H1 (cell line): Measurements from ENCODE around the gene GSG1L2. TPM values are rescaled to one million over a fixed set of nuclear protein-coding genes. Genes with fewer than 3 reads are reported as not detected.
A peak's percentile ranks its signal among the peaks of the same experiment; 100 is the strongest.

ENCODE experiments used
- CTCF ChIA-PET: fragments of 300-600 bp; sonication (Branson Sonifier 250); formaldehyde crosslinking; loops from one replicate; lab custom pipeline; 2021; ENCODE audit not compliant: partially characterized antibody; lab: Charles Lee
- POLR2A ChIA-PET: fragments of 300-600 bp; sonication (Branson Sonifier 250); formaldehyde crosslinking; loops from one replicate; lab custom pipeline; 2021; ENCODE audit warnings: inconsistent platforms; ENCODE audit not compliant: partially characterized antibody; lab: Charles Lee
- DNase-seq, 2 experiments: peaks; one replicate each; pipeline versions ENCODE4 v3.0.0 to v3.0.0-alpha.2; 2010 to 2022; ENCODE audit warnings: low spot score in 2 of 2, low read depth in 1 of 2, mixed read lengths in 1 of 2
- FAIRE-seq: peaks from 2 replicates; lab custom pipeline; 2011; peaks lifted over from hg19 to GRCh38; lab: Jason Lieb, UNC
- H2AFZ ChIP-seq: 2 replicates; pipeline ENCODE4 v1.8.1; 2012; ENCODE audit warnings: low read length, inconsistent platforms
- H2AK5ac ChIP-seq: 2 replicates; pipeline ENCODE4 v1.6.1; 2013; ENCODE audit warnings: low read depth, low read length
- H2BK120ac ChIP-seq: replicated peaks from 2 replicates; pipeline ENCODE3; 2013; ENCODE audit warnings: low read depth, low read length, inconsistent platforms
- H2BK12ac ChIP-seq: 2 replicates; pipeline ENCODE4 v1.6.1; 2013; ENCODE audit warnings: low read depth, low read length
- H2BK15ac ChIP-seq: 2 replicates; pipeline ENCODE4 v1.6.1; 2013; ENCODE audit warnings: low read length
- H2BK20ac ChIP-seq: 2 replicates; pipeline ENCODE4 v1.6.1; 2013; ENCODE audit warnings: low read length
- H2BK5ac ChIP-seq: 2 replicates; pipeline ENCODE4 v1.6.1; 2013; ENCODE audit warnings: low read depth, low read length
- H3K14ac ChIP-seq: 2 replicates; pipeline ENCODE4 v1.6.1; 2013; ENCODE audit warnings: inconsistent platforms; ENCODE audit not compliant: insufficient read length
- H3K18ac ChIP-seq: 2 replicates; pipeline ENCODE4 v1.6.1; 2013; ENCODE audit warnings: low read length; ENCODE audit errors: extremely low read depth
- H3K23ac ChIP-seq: 2 replicates; pipeline ENCODE4 v1.6.1; 2013; ENCODE audit warnings: inconsistent platforms; ENCODE audit not compliant: insufficient read length
- H3K23me2 ChIP-seq: 2 replicates; pipeline ENCODE4 v1.6.1; 2013; ENCODE audit warnings: low read depth, low read length
- H3K27ac ChIP-seq: 2 replicates; pipeline ENCODE4 v1.6.1; 2011; ENCODE audit warnings: low read depth, low read length, inconsistent platforms
- H3K27me3 ChIP-seq, 4 experiments: replicated peaks in 1 of 4; 1 replicate in 1 of 4; 2 replicates in 3 of 4; pipeline versions ENCODE4 v1.6.1 to v1.8.1; 2011 to 2013; ENCODE audit warnings: low read length in 3 of 4, mild to moderate bottlenecking in 3 of 4, inconsistent platforms in 2 of 4, mixed read lengths in 2 of 4, moderate library complexity in 1 of 4; ENCODE audit not compliant: control insufficient read depth in 3 of 4, insufficient read depth in 3 of 4; ENCODE audit errors: extremely low read depth in 1 of 4
- H3K36me3 ChIP-seq, 4 experiments: 2 replicates each; pipeline versions ENCODE4 v1.6.1 to v1.8.1; 2011 to 2013; ENCODE audit warnings: mild to moderate bottlenecking in 4 of 4, low read length in 3 of 4, moderate library complexity in 2 of 4, control low read depth in 1 of 4, inconsistent platforms in 1 of 4; ENCODE audit not compliant: insufficient read depth in 4 of 4, control insufficient read depth in 2 of 4
- H3K4ac ChIP-seq: replicated peaks from 2 replicates; pipeline ENCODE3; 2013; ENCODE audit warnings: low read length, low read depth, mixed read lengths, inconsistent platforms; ENCODE audit not compliant: insufficient read length
- H3K4me1 ChIP-seq, 4 experiments: replicated peaks in 1 of 4; 1 replicate in 1 of 4; 2 replicates in 3 of 4; pipeline versions ENCODE4 v1.6.1 to v1.8.1; 2011 to 2013; ENCODE audit warnings: low read length in 3 of 4, inconsistent platforms in 2 of 4, mixed read lengths in 1 of 4; ENCODE audit not compliant: insufficient read depth in 4 of 4, control insufficient read depth in 3 of 4
- H3K4me2 ChIP-seq, 2 experiments: 2 replicates each; pipeline versions ENCODE4 v1.6.1 to v1.8.1; 2011 to 2013; ENCODE audit warnings: low read depth in 2 of 2, low read length in 2 of 2, control low read depth in 1 of 2, inconsistent platforms in 1 of 2, mild to moderate bottlenecking in 1 of 2; ENCODE audit not compliant: insufficient read depth in 1 of 2
- H3K4me3 ChIP-seq, 4 experiments: fragments of 200-600, 300-600 bp in 1 of 4; sonication (generic), shearing (Covaris generic), sonication (Bioruptor Twin) in 1 of 4; 2 replicates each; pipeline versions ENCODE4 v1.5.1 to v1.8.1; 2011 to 2016; ENCODE audit warnings: low read length in 4 of 4, low read depth in 3 of 4, control low read depth in 2 of 4, inconsistent platforms in 2 of 4, mild to moderate bottlenecking in 2 of 4, mixed read lengths in 1 of 4, moderate library complexity in 1 of 4; ENCODE audit not compliant: insufficient read depth in 2 of 4; ENCODE audit errors: extremely low read depth in 1 of 4
- H3K56ac ChIP-seq: replicated peaks from 2 replicates; pipeline ENCODE3; 2013; ENCODE audit warnings: low read depth, mild to moderate bottlenecking, mixed read lengths, low read length, inconsistent platforms; ENCODE audit not compliant: insufficient read length
- H3K79me1 ChIP-seq: 2 replicates; pipeline ENCODE4 v1.6.1; 2013; ENCODE audit warnings: low read depth, low read length, control low read depth
- H3K79me2 ChIP-seq, 2 experiments: 2 replicates each; pipeline versions ENCODE4 v1.6.1 to v1.8.1; 2012 to 2013; ENCODE audit warnings: low read length in 2 of 2, mild to moderate bottlenecking in 2 of 2, inconsistent platforms in 1 of 2; ENCODE audit not compliant: insufficient read depth in 2 of 2, control insufficient read depth in 1 of 2
- H3K9ac ChIP-seq, 4 experiments: replicated peaks in 1 of 4; 1 replicate in 1 of 4; 2 replicates in 3 of 4; pipeline versions ENCODE4 v1.6.1 to v1.8.1; 2011 to 2013; ENCODE audit warnings: low read depth in 3 of 4, low read length in 3 of 4, control low read depth in 2 of 4, mild to moderate bottlenecking in 2 of 4, moderate library complexity in 2 of 4, inconsistent platforms in 1 of 4; ENCODE audit errors: extremely low read depth in 1 of 4
- H3K9me3 ChIP-seq, 2 experiments: 2 replicates each; pipeline versions ENCODE4 v1.6.1 to v1.8.1; 2012 to 2013; ENCODE audit warnings: mild to moderate bottlenecking in 2 of 2, moderate library complexity in 2 of 2, control low read depth in 1 of 2, inconsistent platforms in 1 of 2, low read depth in 1 of 2, low read length in 1 of 2, mixed read lengths in 1 of 2; ENCODE audit not compliant: insufficient read depth in 2 of 2
- H4K20me1 ChIP-seq, 2 experiments: replicated peaks in 1 of 2; 2 replicates each; pipeline versions ENCODE3 to v1.8.1; 2011 to 2013; ENCODE audit warnings: inconsistent platforms in 2 of 2, low read length in 2 of 2, mild to moderate bottlenecking in 1 of 2; ENCODE audit not compliant: insufficient read depth in 2 of 2, control insufficient read depth in 1 of 2
- H4K5ac ChIP-seq: 2 replicates; pipeline ENCODE4 v1.6.1; 2013; ENCODE audit warnings: low read length, low read depth, mixed read lengths, inconsistent platforms; ENCODE audit not compliant: insufficient read length
- H4K8ac ChIP-seq: 2 replicates; pipeline ENCODE4 v1.8.0; 2013; ENCODE audit warnings: mild to moderate bottlenecking, moderate library complexity, low read length, inconsistent platforms; ENCODE audit not compliant: insufficient read depth; ENCODE audit errors: extremely low read depth
- H4K91ac ChIP-seq: replicated peaks from 2 replicates; pipeline ENCODE3; 2013; ENCODE audit warnings: low read length, mixed read lengths, inconsistent platforms; ENCODE audit not compliant: insufficient read length
- ATF2 ChIP-seq: IDR thresholded peaks from 2 replicates; pipeline ENCODE4 v1.6.1; 2012; ENCODE audit warnings: low read length, inconsistent platforms
- CHD1 ChIP-seq: IDR thresholded peaks from 2 replicates; pipeline ENCODE4 v1.6.1; 2012; ENCODE audit warnings: low read depth, low read length, improper control_type of control experiment
- CHD2 ChIP-seq: IDR thresholded peaks from 2 replicates; pipeline ENCODE4 v1.6.1; 2012; ENCODE audit warnings: low read length, improper control_type of control experiment
- GABPA ChIP-seq: IDR thresholded peaks from 2 replicates; pipeline ENCODE4 v1.6.1; 2011; ENCODE audit warnings: mild to moderate bottlenecking, low read length, moderate library complexity, borderline replicate concordance; ENCODE audit not compliant: insufficient read depth
- KDM1A ChIP-seq: fragments of 200-600, 300-600 bp; sonication (generic); IDR thresholded peaks from 2 replicates; pipeline ENCODE4 v1.7.1; 2016; ENCODE audit warnings: mild to moderate bottlenecking, low read length, borderline replicate concordance
- MAX ChIP-seq: IDR thresholded peaks from 2 replicates; pipeline ENCODE4 v1.6.1; 2012; ENCODE audit warnings: inconsistent platforms
- NRF1 ChIP-seq: IDR thresholded peaks from 2 replicates; pipeline ENCODE4 v1.6.1; 2011; ENCODE audit warnings: mild to moderate bottlenecking, low read depth, low read length, improper control_type of control experiment
- SIRT6 ChIP-seq: IDR thresholded peaks from one replicate; pipeline ENCODE4 v1.7.1; 2012; ENCODE audit warnings: low read length, inconsistent platforms
- SP2 ChIP-seq: IDR thresholded peaks from 2 replicates; pipeline ENCODE4 v1.6.1; 2012; ENCODE audit warnings: mild to moderate bottlenecking, low read length, inconsistent platforms
- SP4 ChIP-seq: IDR thresholded peaks from 2 replicates; pipeline ENCODE4 v1.6.1; 2012; ENCODE audit warnings: low read length, inconsistent platforms
- TBP ChIP-seq: IDR thresholded peaks from 2 replicates; pipeline ENCODE4 v1.6.1; 2011; ENCODE audit warnings: low read depth, low read length, improper control_type of control experiment
- ZNF274 ChIP-seq: IDR thresholded peaks from 2 replicates; pipeline ENCODE4 v1.7.0; 2012; ENCODE audit warnings: low read length, borderline replicate concordance; ENCODE audit errors: extremely low read depth
- WGBS, 2 experiments: shearing (Covaris generic) in 1 of 2; methylation state at CpG; one replicate each; pipeline versions ENCODE4 v1.1.6 to v1.1.7; 2013 to 2015; ENCODE audit warnings: low lambda C conversion rate in 2 of 2, mixed read lengths in 2 of 2, inconsistent platforms in 1 of 2, low coverage in 1 of 2, missing lambda C conversion rate in 1 of 2; ENCODE audit not compliant: insufficient replicate concordance in 2 of 2, insufficient coverage in 1 of 2, insufficient read length in 1 of 2; ENCODE audit errors: extremely low coverage in 1 of 2, missing lambda C conversion rate in 1 of 2; 5-methylcytosine and 5-hydroxymethylcytosine counted together
- polyA plus RNA-seq, 7 experiments: library from polyadenylated mRNA; depleted of rRNA in 3 of 7; stranded (reverse) in 5 of 7; unstranded in 2 of 7; fragments of >200 nt in 5 of 7; fragments of 200-250 nt in 2 of 7; gene quantifications; 1 replicate in 5 of 7; 2 replicates in 1 of 7; 4 replicates in 1 of 7; pipeline versions ENCODE4 v1.2.1 to v1.2.3, GENCODE V29; 2011 to 2013; ENCODE audit warnings: missing spikeins in 2 of 7, mixed read lengths in 2 of 7
- total RNA-seq: library from RNA; stranded (reverse); fragmentation: NEBNext Ultra II Directional; extraction: Animal tissue kit (Norgen Biotek cat#: 25700); gene quantifications from 2 replicates; pipeline ENCODE4 v1.2.1, GENCODE V29; 2021

GSG1L2 gene
- total and polyA plus RNA-seq, 2 of the 8 experiments (the other 6 are each of a cell fraction or from before 2014, with no cell fraction given) = not detected

DNA sequence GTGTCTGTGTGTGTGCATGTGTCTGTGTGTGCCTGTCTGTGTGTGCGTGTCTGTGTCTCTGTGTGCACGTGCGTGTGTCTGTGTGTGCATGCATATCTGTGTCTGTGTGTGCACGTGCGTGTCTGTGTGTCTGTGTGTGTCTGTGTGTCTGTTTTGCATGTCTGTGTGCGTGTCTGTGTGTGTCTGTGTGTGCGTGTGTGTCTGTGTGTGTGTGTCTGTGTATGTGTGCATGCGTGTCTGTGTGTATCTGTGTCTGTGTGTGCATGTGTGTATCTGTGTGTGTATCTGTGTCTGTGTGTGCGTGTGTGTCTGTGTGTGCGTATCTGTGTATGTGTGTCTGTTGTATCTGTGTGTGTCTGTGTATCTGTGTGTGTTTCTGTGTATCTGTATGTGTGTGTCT lies 5.4 kb downstream of the GSG1L2 start:
- H3K4ac ChIP-seq = no peak overlapping the region
- no peak overlapping the region for H3K9ac ChIP-seq
- H3K9me3 ChIP-seq = no peaks in the 10 kb centered on the region
- ChIA-PET POLR2A (no interaction called here), CTCF (interaction anchor here (0.9 to 1.8 kb wide), 3 partner anchors 10 to 57 kb away, joined by 3 read pairs; partner anchors contain the start of gene GLP2R)
- H2AFZ ChIP-seq = no peak overlapping the region
- no peak overlapping the region for H3K56ac ChIP-seq
- no peaks in the 10 kb centered on the region for H3K4me1 ChIP-seq
- no peak for DNase-seq
- peak overlapping the region; percentile 48; the same call in 1 of the 2 replicates for H2AK5ac ChIP-seq
- H2BK15ac ChIP-seq = no peak overlapping the region
- no peak overlapping the region for H3K18ac ChIP-seq
- H2BK5ac ChIP-seq = no peak overlapping the region
- H2BK120ac ChIP-seq = no peak overlapping the region
- no peak overlapping the region for H4K8ac ChIP-seq
- no peak overlapping the region for H2BK20ac ChIP-seq
- H2BK12ac ChIP-seq = no peak overlapping the region
- no peak overlapping the region for H4K91ac ChIP-seq
- H4K20me1 ChIP-seq = peaks cover 0 to 2% of the 10 kb centered on the region in 2 experiments
- FAIRE-seq = no peak
- no peaks in the 10 kb centered on the region for H3K79me2 ChIP-seq
- H3K79me1 ChIP-seq = no peaks in the 10 kb centered on the region
- no peak overlapping the region for H4K5ac ChIP-seq
- TF ChIP-seq TBP (no peak), MAX (no peak), NRF1 (no peak), GABPA (no peak), KDM1A (no peak), ATF2 (no peak), SIRT6 (no peak), ZNF274 (no peak), CHD1 (no peak), CHD2 (no peak), SP2 (no peak), SP4 (no peak)
- no peak overlapping the region for H3K4me2 ChIP-seq
- no peak overlapping the region for H3K27ac ChIP-seq
- no peaks in the 10 kb centered on the region for H3K27me3 ChIP-seq
- no peaks in the 10 kb centered on the region for H3K36me3 ChIP-seq
- 60% methylated on average over 10 of the region's 10 CpGs; no CpG with 5 or more reads in 1 of the 2 experiments for WGBS, 2 experiments
- H3K23ac ChIP-seq = no peak overlapping the region
- H3K14ac ChIP-seq = no peak overlapping the region
- peaks cover 2% of the 10 kb centered on the region; the same call in 1 of the 2 replicates for H3K23me2 ChIP-seq
- H3K4me3 ChIP-seq = no peak overlapping the region
